ENCODE data around the gene NEDD4L.

Gene NEDD4L

DNA sequence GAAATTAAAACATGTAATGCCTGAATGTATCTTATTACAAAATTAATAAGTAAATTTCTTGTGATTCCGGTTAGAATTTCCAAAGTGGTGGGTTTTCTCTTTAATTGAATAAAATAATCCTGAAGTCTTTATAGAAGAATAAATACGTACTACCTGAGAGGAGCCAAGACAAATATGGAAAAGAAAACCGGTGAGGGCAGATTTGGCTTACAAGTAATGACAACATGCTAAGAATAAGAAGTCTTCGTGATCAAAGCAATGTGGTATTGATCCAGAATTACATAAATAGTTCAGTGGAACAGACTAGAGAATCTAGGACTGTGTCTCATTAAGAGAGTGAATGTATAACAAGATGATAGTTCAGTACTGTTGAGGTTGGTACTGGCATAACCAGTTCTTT, 167.5 kb downstream of the NEDD4L start:
- no peak for DNase-seq (ENCODE audit: low read depth)

DNA sequence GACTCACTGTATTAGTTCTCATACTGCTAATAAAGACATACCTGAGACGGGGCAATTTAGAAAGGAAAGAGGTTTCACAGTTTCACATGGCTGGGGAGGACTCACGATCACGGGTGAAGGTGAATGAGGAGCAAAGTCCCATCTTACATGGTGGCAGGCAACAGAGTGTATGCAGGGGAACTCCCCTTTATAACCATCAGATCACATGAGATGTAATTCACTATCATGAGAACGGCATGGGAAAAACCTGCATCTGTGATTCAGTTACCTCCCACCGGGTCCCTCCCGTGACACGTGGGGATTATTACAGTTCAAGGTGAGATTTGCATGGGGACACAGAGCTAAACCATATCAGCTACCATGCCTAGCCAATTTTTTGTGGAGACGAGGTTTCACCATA, 168.2 kb downstream of the NEDD4L start:
- DNase-seq (ENCODE audit: low read depth), result no peak

DNA sequence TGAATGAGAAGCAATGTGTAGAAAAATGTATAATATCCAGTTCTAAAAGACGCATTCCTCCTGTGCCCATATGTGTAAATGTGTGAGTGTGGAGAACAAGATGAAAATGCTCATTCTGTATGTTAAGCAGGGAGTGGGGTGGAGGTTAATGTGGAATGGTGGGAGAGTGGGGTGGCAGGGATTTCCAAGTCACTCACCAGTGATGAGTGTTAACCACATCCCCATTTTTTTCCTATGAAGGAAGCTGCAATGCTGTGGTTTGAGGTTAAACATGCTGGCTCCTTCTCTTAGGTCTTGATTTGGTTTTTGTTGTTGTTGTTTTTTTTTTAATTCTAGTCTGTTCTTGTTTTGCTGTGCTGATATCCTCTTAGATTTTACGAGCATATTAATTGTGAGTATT, 169.4 kb downstream of the NEDD4L start:
- no peak for DNase-seq (ENCODE audit: low read depth)

DNA sequence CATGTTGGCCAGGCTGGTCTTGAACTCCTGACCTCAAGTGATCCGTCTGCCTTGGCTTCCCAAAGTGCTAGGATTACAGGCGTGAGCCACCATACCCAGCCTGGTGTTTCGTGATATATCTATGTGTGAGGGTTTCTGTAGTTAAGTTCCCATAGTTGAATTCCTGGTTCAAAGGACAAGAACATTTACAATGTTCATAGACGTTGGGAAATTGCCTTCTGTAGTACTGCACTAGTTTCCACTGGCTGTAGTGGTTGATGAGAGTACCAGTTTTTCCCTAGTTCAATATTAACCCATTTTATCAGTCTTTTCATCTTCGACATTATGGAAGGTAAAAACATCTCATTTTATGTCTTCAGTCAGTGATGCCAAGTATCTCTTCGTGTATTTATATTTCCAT, 171.0 kb downstream of the NEDD4L start:
- DNase-seq (ENCODE audit: low read depth), result no peak

DNA sequence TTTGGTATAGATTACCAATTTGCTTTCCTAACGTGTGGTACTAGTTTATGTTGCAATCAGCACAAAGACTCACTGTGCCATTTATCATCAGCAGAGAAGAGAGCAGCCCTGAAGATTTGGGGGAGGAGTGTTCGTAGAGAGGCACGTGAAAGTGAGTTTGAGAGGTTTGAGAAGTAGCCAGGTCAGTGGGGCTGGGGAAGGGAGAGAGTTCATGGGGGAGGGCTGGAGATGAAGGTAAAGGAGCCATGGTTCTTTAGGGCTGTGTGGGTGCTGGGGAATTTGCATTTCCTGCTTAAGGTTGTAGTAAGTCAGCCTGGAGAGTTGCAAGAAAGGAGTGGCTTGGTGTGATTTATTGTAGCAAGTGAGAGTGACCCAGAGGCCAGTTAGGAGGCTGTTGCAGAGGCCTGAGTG, 172.1 kb downstream of the NEDD4L start:
- DNase-seq (ENCODE audit: low read depth), result no peak

DNA sequence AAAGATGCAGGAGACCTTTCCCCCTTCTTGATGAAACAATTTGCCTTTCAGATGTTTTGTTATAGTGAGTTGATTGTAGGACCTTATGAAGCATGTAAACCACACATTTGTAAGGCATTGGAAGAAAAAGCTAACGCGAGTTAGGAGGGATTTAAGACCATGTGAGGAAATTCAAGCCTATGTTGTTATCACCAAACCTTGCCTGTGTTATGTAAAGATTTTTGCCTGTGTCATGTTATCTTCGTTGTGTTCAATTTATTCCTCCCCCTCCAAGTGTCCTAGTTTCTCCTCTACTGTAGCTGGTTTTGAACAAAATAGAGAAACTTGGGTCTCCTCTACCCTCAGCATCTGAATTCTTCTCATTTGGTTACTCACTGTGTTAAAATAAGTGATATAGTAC, 173.0 kb downstream of the NEDD4L start:
- no peak for DNase-seq (ENCODE audit: low read depth)

DNA sequence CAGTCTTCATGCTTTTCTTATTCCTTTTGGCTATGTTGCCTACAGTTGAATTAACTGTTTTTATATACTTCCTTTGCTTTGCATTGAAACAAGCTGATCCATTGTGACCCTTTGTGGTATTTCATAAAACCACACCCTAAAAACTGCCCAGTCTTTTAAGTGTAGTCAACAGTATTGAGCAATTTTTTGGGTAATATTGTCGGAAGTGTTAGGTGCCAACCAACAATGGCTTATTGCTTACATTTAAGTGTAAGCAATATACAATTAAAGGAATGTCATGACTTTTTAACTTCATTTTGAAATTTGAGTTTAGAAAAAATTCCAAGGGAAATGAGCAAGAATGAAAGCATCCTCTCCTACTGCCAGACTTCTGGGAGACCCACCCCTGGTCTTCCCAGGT, 174.1 kb downstream of the NEDD4L start:
- no peak for DNase-seq (ENCODE audit: low read depth)

DNA sequence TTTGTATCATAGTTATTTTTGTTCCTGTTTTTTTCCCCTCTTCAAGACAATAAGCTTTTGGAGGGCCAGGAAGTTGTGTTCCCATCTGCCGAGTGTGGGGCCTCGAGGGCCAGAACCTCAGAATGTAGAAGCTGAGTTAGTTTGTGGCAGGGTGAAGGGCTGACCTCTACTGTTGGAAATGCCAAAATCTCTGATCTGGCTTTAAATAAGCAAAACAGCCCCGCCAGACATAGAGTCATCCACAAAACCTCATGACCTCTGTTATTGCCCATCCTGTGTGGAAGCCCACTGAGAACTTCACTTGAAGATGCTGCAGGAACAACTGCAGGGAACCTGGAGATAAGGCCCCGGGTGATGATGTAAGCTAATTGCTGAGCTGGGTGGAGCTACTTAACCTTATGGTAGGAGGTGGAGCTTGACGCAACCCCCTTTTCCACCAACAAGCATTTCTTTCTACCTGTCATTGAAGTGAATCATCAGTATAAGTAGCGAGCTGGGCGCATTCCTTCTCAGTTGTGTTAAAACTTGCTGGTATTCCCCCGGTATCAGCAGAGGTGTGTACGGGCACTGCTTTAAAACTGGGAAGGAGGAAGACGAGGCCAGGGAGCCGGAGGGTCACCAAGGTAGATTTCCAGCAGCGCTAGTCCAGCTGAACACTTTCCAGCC, 177.2 kb downstream of the NEDD4L start:
- DNase-seq (ENCODE audit: low read depth), result no peak

DNA sequence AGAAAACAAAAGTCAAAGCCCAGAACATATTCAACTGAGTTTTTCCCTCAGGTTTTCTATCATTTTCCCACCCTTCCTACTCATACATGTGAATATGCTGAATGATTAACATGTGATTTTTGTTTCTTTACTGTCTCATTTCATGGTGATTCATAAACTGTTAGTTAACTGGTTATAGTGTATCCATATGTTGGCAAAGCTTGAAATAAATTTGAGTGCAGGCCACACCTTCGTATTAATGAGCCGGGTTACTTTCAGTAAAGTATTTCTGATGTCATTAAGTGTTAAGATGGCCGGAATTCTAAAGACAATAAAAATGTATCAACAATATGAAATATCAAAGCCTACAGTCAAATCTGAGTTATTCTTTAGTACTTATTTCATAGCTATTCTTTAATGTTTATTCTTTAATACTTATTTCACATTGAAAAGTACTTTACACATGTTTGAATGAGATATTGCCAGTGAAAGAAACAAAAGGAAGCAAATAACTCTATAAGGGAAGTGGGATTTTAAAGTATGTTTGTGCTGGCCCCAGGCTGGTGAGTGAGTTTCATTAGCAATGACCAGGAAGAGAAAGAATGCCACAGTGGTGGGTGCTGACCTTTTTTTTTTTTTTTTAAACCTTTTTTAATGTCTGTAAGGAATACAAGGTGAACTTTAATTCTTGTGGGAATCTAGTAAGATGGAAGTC, 178.6 kb downstream of the NEDD4L start:
- no peak for DNase-seq (ENCODE audit: low read depth)

DNA sequence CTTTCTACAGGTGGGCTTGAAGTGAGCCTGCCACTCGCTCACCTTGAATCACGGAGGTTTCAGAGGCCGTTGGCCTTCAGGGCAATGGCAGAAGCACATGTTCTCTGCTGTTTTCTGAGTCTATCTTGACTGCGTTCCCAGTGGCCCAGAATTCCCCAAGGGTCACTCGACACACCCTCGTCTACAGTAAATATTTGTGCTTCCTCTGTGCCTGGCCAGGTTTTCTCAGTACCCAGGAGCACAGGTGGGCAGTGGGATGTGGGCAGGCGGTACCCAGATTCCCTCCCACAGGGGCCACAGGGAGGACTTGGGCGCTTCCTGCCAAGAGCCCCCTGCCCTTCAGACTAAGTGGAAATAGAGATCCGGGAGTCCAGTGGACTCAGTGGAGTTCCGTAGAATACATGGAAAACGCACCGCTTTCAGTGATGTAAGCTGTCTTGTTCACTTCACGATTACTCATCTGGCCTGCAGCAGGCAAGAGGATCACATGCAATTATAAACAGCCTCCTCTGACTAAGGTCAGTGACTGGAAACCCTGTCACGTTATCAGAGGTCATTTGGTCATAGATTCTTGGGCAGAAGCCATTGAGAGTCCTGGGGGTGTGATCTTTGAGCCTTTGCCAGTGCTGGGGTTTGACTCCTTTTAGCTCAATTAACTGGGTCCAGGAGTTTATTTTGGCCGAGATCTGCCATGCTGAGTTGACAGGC, 179.8 kb downstream of the NEDD4L start:
- DNase-seq (ENCODE audit: low read depth), result no peak

DNA sequence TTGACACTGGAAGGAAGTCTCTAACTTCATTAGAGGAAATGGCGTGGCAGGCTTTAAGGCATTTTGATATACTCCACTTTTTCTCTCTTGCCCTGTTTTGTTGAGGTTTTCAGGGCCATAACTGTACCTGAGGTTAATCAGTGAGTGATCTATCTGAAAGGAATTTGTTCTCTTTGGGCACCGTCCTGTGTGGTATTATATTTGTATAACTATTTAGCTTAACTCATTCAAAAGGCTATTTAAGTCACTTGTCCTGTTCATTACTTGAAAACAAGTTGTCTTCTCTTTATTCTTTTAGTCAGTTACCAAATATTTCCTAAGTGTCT, 180.4 kb downstream of the NEDD4L start:
- DNase-seq (ENCODE audit: low read depth), result no peak

DNA sequence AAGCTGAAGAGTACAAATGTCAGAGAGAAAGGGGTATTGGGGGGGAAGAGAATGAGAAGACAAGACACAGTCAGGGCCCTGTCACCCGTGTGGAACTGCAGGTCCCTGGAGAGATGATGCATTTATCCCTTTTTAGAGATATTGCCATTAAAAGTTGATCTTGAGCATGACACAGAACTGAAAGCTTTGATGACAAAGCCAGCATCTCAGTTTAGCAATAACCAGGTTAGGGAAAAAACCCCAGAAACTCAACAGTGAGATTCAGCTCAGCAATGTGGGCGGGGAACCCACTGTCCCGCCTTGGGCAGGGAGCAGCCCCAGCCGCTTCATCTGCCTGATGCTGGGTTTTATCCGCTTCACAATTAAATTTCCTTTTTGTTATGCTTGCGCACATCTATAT, 181.1 kb downstream of the NEDD4L start:
- DNase-seq (ENCODE audit: low read depth), result no peak

DNA sequence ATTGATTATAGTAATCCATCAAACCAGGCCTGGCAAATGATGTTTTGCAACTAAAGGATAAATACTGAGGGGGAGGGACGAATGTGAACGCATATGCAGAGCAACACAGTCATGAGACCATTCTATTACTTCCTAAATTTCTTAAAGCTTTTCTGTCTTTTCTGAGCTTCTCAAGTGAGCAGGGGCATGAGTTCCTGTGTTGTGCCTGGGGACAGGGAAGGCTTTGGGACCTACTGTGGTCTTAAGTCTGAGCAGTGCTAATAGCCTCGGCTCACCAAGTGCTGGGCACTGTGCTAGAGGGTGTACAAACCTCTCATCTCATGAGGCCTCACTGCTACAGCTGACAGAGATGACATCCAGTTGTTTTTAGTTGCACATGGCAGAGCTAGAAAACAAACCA, 182.4 kb downstream of the NEDD4L start:
- no peak for DNase-seq (ENCODE audit: low read depth)

DNA sequence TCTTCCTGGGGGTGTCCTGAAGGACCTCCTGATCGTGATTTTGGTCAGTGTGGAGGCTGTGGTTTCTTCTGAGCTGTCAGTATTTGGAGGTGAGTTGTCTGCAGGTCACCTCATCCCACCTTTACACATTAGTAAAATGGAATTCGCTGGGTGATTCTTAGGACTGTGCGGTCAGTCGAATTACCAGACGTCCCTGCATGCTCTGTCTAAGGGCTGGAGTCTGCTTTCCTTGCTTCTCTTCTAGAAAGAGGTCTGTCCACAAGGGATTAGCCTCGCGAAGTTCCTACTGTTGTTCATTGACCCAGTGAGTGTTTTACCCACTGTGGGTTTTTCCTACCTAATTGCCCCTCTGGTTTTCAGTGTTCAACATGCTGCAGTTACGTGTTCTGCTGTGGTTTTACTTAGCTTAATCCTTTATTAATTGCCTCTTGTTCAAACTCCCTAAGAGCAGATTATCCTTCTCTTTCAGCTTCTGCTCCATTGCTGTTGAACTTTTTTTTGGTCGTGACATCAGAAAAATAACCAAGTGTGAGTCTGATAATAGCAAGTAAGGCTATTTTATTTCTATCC, 183.4 kb downstream of the NEDD4L start:
- no peak for DNase-seq (ENCODE audit: low read depth)

DNA sequence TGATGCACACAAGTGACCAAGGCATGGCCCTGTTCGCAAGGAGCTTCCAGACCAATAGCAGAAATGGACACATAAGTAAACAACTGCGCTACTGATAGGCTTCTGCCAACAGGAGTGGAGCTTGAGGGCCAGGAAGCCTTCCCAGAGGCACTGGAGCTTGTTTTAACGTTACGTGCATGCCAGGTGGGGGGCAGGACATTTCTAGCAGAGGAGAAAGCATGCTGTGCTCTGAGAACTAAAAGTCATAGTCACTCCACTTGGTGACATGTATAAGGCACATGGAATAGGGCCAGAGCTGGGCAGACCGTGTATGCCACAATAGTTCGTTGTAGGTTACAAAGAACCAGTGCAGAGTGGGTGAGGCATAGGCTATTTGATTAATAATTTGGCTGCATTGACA, 184.2 kb downstream of the NEDD4L start:
- DNase-seq (ENCODE audit: low read depth), result no peak

DNA sequence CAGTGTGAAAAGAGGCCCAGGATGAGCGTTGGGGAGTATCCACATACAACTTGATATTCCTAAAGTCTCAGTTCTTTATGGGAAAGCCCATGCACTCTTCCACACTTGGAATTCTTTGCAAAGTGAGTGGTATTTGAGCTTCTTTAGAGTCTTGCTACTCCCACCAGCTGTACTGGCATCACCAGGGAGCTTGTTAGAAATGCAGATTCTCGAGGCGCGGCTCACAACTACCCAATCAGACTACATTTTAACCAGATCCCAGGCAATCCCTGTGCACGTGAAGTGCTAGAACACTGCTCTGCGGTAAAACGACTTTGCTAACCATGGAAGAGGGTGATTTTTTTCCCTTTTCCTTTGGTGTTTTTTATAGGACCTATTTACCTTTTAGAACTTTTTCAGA, 184.7 kb downstream of the NEDD4L start:
- DNase-seq (ENCODE audit: low read depth), result no peak

DNA sequence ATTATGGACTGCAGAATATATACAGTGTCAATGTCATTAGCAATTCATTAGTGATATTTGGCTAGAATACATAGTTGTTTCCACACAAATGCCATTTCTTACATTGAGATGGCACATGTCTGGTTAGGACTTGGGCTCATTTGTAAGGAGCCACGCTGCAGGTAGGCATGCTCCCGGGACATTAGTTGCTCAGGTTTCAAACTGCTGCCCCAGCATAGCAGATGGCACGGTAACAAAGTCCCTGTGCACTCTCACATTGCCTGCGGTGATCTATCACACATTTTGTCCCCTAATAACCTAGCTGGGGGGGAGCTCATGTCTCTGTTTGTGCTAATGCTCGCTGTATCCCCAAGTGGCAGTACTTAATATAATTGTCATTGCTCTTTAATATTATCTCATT, 185.1 kb downstream of the NEDD4L start:
- no peak for DNase-seq (ENCODE audit: low read depth)

DNA sequence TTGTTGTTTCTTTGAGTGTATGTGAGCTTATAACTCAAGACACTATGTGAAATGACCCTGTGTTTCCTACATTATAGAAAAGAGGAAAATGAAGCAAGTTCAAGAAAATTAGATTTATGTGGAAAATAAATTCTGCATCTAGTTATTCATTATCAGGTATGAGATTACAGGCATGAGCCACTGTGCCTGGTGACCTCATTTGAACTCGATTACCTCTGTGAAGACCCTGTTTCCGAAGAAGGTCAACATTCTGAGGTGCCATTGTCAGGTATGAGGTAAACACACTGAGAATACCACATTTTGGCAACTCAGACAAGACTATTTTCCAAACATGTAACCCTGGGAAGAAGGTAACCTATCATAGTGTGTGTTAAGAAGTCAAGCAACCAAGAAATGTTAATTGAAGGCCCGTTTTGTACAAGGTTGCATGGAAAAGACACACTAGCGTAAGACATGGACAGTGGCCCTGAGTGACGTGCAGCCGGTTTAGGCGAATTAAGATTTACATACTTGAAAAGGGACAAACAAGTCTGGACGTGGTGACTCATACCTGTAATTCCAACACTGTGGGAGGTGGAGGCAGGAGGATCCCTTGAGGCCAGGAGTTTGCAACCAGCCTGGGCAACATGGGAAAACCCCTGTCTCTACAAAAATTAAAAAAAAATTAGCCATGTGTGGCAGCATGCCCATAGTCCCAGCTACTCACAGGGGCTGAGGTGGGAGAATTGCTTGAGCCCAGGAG, 186.6 kb downstream of the NEDD4L start:
- DNase-seq (ENCODE audit: low read depth), result no peak

DNA sequence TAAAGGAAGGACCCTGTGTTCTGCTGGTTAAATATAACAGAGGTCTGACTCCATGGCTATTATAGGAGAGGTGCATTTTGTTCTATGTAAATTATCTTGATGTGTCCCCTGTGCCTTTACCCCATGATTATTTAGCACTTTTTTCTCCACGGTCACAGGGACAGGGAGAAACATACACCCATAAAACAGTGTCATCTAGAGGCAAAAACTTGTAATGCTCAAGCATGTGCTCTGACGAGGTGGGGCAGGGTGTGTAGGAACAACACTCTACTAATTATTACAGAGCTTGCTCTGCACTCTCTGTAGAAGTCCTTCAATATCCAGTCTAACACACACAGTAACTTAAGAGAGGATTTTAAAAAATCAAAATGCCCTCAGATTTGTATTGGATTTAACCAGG, 187.9 kb downstream of the NEDD4L start:
- DNase-seq (ENCODE audit: low read depth), result no peak

DNA sequence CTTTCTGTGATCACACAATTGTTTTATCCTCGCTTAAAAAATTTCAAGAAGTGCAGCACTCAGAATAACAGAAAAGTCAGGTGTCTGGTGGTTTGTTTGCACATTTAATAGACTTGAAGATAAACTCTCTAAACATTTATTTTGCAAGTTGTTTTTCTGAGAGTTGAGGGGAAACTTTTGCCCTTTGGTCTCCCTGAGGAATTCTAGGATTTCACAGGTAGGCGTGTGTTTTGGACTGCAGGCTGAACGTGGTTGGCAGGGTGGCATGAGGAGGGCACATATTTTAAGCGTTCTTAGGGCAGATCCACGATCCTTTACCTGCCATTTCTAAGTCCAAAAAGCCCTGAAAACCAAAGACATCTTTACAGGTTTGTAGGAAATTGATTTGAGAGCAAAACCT, 188.6 kb downstream of the NEDD4L start:
- DNase-seq (ENCODE audit: low read depth), result no peak

DNA sequence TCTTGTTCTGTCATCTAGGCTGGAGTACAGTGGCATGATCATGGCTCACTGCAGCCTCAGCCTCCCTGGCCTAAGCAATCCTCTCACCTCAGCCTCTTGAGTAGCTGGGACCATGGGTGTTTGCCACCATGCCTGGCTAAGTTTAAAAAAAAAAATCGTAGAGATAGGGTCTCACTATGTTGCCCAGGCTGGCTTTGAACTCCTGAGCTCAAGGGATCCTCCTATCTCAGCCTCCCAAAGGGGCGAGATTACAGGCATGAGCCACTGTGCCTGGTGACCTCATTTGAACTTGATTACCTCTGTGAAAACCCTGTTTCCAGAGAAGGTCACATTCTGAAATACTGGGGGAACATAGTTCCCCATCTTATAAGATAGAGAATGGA, 190.3 kb downstream of the NEDD4L start:
- no peak for DNase-seq (ENCODE audit: low read depth)

DNA sequence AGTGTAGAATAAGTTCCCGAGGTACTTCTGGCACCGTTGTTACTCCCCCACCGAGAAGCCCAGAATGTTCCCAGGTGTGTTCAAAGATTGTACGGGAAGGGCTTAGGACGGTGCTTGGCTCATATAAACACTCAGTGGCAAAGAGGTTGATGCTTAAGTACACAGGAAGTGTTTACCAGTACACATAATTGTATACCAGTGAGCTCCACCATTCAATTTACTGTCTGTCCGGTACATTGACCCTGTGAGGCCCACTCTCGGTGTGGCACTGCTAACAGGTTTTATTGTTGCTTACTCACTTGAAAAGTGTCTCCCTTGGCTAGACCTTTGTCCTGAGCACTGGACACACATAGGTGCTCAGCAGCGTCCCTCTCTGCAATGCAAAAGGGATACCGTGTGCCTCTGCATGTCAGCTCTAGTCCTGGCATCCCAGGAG, 191.0 kb downstream of the NEDD4L start:
- DNase-seq (ENCODE audit: low read depth), result no peak

DNA sequence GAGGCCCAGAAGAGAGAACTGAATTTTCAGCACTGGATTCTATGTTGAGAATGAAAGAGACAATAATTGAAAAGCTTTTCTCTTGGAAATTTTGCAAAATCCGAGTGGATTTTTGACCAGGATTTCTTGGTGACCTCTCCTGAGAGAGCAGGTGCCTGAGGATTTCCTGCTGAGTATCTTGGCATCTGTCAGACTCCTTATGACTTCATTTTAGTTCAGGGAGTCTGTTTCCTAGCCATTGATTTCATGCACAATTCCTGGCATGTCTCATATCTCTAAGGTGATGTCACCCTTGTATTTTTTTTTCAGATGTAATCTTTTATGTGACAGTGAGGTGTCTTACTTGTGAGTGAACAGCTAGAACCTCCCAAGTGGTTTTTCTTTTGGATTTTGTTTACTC, 195.9 kb downstream of the NEDD4L start:
- no peak for DNase-seq (ENCODE audit: low read depth)
